C4-2B (cell line): ENCODE data around the gene TSHZ3.

ENCODE experiments used
- ZFX ChIP-seq: fragments of 450-650 bp; IDR thresholded peaks from 2 replicates; pipeline ENCODE4 v1.6.1; 2017
- TF ChIP-seq, protein P1 (sequence below): fragments of 450-650 bp; conservative IDR thresholded peaks from 2 replicates; pipeline ENCODE4 v1.5.1; 2017; ENCODE audit warnings: mild to moderate bottlenecking

DNA sequence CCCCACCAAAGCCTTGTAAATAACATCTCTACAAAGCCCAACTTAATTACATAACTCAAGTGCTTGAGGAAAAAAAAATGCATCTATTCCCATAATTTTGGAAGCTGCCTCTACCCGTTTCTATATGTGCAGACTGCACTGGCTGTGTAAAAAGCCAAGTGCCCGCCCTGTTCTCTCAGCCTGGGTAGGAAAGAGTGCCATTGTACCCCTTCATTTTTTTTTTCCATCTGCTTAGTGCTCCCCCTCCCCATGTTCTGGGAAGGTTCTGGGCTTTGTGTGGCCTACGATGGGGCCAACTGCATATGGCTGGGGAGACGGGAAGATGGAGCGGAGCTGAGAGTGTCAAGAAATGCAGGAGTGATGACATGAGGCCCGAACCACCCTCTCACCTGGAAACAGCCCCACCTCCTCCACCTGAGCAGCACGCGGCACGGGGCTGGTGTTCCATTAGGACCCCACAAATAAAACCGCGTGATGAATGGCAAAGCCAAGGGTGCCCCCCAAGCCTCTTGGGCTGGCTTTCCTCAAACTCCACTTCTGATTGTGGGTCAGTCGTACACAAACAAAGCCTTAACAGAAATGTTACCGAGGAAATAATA is 42.1 kb downstream of the TSHZ3 start:
- TF ChIP-seq, protein P1, sequence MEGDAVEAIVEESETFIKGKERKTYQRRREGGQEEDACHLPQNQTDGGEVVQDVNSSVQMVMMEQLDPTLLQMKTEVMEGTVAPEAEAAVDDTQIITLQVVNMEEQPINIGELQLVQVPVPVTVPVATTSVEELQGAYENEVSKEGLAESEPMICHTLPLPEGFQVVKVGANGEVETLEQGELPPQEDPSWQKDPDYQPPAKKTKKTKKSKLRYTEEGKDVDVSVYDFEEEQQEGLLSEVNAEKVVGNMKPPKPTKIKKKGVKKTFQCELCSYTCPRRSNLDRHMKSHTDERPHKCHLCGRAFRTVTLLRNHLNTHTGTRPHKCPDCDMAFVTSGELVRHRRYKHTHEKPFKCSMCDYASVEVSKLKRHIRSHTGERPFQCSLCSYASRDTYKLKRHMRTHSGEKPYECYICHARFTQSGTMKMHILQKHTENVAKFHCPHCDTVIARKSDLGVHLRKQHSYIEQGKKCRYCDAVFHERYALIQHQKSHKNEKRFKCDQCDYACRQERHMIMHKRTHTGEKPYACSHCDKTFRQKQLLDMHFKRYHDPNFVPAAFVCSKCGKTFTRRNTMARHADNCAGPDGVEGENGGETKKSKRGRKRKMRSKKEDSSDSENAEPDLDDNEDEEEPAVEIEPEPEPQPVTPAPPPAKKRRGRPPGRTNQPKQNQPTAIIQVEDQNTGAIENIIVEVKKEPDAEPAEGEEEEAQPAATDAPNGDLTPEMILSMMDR: no peak
- TF ChIP-seq ZFX: no peak
